ENCODE data around the gene MYO7B. TPM values are rescaled to one million over a fixed set of nuclear protein-coding genes. Genes with fewer than 3 reads are reported as not detected.

The MYO7B gene
- total RNA-seq, 4 donors from 2014 or later, result 0.07 to 0.83 (median 0.51) TPM; not detected in 1

- DNase-seq (no peak), ATAC-seq (no peak)
- Histone ChIP-seq H3K4me1 (peaks cover 28 to 32% of the 10 kb centered on the region in 2 donors), H3K36me3 (no peaks in the 10 kb centered on the region), H3K27me3 (no peaks in the 10 kb centered on the region), H3K9me3 (no peaks in the 10 kb centered on the region), H3K4me3 (no peak overlapping the region), H3K27ac (no peak overlapping the region)
- in situ Hi-C loops (cut with MboI; ENCODE audit: low sequenced_read_pairs in 4 of 4) (no loop called here), intact Hi-C loops (cut with DNase I; ENCODE audit: low total_unique reads) (no loop called here)
- no peak for TF ChIP-seq POLR2A (IDR thresholded peaks at IDR 0.05)
- TF ChIP-seq CTCF (IDR thresholded peaks at IDR 0.05 in 4 of 5, conservative IDR thresholded peaks at IDR 0.05 in 1 of 5), result no peak
These were observed 30.0 kb downstream of the MYO7B start for GRCh38 chr2:127565261-127566138.

GRCh38 chr2:127566139-127566417 is 30.6 kb downstream of the MYO7B start:
- in situ Hi-C loops (cut with MboI; ENCODE audit: low sequenced_read_pairs in 4 of 4) (no loop called here), intact Hi-C loops (cut with DNase I; ENCODE audit: low total_unique reads) (no loop called here)
- TF ChIP-seq POLR2A (IDR thresholded peaks at IDR 0.05) (no peak), CTCF (IDR thresholded peaks at IDR 0.05 in 4 of 5, conservative IDR thresholded peaks at IDR 0.05 in 1 of 5) (no peak)
- Histone ChIP-seq H3K9me3 (no peaks in the 10 kb centered on the region), H3K27me3 (no peaks in the 10 kb centered on the region), H3K4me3 (no peak overlapping the region), H3K27ac (no peak overlapping the region), H3K36me3 (no peaks in the 10 kb centered on the region), H3K4me1 (peaks cover 31 to 32% of the 10 kb centered on the region in 2 donors)
- DNase-seq, result no peak
- no peak for ATAC-seq

- DNase-seq, result no peak
- intact Hi-C loops (cut with DNase I; ENCODE audit: low total_unique reads) (no loop called here), in situ Hi-C loops (cut with MboI; ENCODE audit: low sequenced_read_pairs in 4 of 4) (no loop called here)
These were observed 31.1 kb downstream of the MYO7B start for GRCh38 chr2:127566576-127566975.

GRCh38 chr2:127567351-127567854 is 31.9 kb downstream of the MYO7B start:
- Histone ChIP-seq H3K27ac (no peak overlapping the region), H3K9me3 (no peaks in the 10 kb centered on the region), H3K4me3 (no peak overlapping the region), H3K27me3 (no peaks in the 10 kb centered on the region), H3K36me3 (no peaks in the 10 kb centered on the region), H3K4me1 (peaks cover 31 to 33% of the 10 kb centered on the region in 2 donors)
- in situ Hi-C loops (cut with MboI; ENCODE audit: low sequenced_read_pairs in 4 of 4), result no loop called here
- DNase-seq (no peak), ATAC-seq (no peak)
- intact Hi-C loops (cut with DNase I; ENCODE audit: low total_unique reads), result no loop called here
- TF ChIP-seq POLR2A (IDR thresholded peaks at IDR 0.05) (no peak), CTCF (IDR thresholded peaks at IDR 0.05 in 4 of 5, conservative IDR thresholded peaks at IDR 0.05 in 1 of 5) (no peak)

More at GRCh38 chr2:127566576-127566975, 31.1 kb downstream of the MYO7B start:
- Histone ChIP-seq H3K9me3 (no peaks in the 10 kb centered on the region), H3K36me3 (no peaks in the 10 kb centered on the region), H3K4me3 (no peak overlapping the region), H3K27me3 (no peaks in the 10 kb centered on the region), H3K4me1 (peaks cover 31 to 33% of the 10 kb centered on the region in 2 donors), H3K27ac (no peak overlapping the region)
- no peak for ATAC-seq
- TF ChIP-seq CTCF (IDR thresholded peaks at IDR 0.05 in 4 of 5, conservative IDR thresholded peaks at IDR 0.05 in 1 of 5), result no peak
- TF ChIP-seq POLR2A (IDR thresholded peaks at IDR 0.05), result no peak
